ENCODE data around the gene SPOP.

SPOP gene

DNA sequence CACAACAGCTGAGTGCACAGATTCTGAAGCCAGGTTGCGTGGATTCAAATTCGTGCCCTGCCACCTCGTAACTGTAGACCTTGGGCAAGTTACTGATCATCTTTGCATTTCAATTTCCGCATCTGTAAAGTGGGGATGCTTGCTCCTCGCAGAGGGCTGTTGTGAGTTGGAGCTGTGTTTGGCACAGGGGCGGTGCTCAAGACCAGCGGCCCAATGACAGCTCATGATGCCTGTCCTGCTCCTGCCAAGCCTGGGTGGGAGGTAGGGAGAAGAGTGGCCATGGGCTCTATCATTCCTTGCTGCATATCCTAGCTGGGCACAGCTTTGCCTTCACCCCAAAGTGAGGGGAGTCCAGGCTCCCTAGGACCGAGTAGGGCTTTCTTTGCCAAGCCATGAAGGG is 89.6 kb downstream of the SPOP start:
- TF ChIP-seq CTBP1 (IDR thresholded peaks at IDR 0.05; ENCODE audit: borderline replicate concordance) (no peak), TARDBP (IDR thresholded peaks at IDR 0.05) (no peak), ELF4 (IDR thresholded peaks at IDR 0.05) (no peak), FOXM1 (IDR thresholded peaks at IDR 0.05; ENCODE audit: borderline replicate concordance) (no peak), FOXK2 (IDR thresholded peaks at IDR 0.05) (no peak), FOXA1 (IDR thresholded peaks at IDR 0.05) (no peak), ZNF384 (IDR thresholded peaks at IDR 0.05) (no peak), NFRKB (IDR thresholded peaks at IDR 0.05) (no peak), SP1 (IDR thresholded peaks at IDR 0.05) (no peak), ARNT (IDR thresholded peaks at IDR 0.05) (no peak), LEF1 (IDR thresholded peaks at IDR 0.05; ENCODE audit: borderline replicate concordance) (no peak)
- TF ChIP-seq, protein P1, sequence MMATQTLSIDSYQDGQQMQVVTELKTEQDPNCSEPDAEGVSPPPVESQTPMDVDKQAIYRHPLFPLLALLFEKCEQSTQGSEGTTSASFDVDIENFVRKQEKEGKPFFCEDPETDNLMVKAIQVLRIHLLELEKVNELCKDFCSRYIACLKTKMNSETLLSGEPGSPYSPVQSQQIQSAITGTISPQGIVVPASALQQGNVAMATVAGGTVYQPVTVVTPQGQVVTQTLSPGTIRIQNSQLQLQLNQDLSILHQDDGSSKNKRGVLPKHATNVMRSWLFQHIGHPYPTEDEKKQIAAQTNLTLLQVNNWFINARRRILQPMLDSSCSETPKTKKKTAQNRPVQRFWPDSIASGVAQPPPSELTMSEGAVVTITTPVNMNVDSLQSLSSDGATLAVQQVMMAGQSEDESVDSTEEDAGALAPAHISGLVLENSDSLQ (IDR thresholded peaks at IDR 0.05) = no peak
- no peak for DNase-seq (ENCODE audit: extremely low spot score)
- POLR2A ChIA-PET = no interaction called here
- CTCF ChIA-PET = interaction anchor here (0.9 kb wide), 1 partner anchor 9 kb away, joined by 3 read pairs; no protein-coding TSS in a partner anchor

DNA sequence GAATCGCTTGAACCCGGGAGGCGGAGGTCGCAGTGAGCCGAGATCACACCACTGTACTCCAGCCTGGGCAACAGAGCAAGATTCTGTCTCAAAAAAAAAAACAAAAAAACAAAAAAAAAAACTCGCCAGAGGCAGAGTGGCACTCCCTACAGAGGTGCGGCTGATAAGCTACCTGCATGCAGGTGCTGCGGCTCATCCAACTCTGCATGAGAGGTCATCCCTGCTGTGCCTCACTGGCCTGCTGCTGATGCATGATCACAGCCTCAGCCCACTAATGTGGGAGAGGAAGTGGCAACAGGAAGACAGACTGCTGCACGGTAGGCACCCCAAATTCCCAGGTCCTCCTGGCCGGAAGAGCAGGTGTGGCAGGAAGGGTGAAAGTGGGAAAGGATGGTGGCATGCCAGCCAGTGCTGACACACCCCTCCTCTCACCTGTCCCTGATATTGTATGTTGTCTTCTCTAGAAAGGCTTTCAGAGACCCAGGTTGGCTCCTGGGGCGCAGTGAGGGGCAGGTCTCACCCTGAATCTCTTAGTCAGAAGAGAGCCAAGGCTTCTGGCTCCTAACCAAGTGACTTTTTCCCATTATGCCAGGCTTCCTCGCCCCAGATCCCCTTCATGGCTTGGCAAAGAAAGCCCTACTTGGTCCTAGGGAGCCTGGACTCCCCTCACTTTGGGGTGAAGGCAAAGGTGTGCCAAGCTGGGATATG is 90.4 kb downstream of the SPOP start:
- no peak for DNase-seq (ENCODE audit: extremely low spot score)
- TF ChIP-seq FOXK2 (IDR thresholded peaks at IDR 0.05) (no peak), NFRKB (IDR thresholded peaks at IDR 0.05) (no peak), TARDBP (IDR thresholded peaks at IDR 0.05) (no peak), ZNF384 (IDR thresholded peaks at IDR 0.05) (no peak)
- TF ChIP-seq, protein P1 (IDR thresholded peaks at IDR 0.05) = no peak
- ChIA-PET CTCF (no interaction called here), POLR2A (no interaction called here)

DNA sequence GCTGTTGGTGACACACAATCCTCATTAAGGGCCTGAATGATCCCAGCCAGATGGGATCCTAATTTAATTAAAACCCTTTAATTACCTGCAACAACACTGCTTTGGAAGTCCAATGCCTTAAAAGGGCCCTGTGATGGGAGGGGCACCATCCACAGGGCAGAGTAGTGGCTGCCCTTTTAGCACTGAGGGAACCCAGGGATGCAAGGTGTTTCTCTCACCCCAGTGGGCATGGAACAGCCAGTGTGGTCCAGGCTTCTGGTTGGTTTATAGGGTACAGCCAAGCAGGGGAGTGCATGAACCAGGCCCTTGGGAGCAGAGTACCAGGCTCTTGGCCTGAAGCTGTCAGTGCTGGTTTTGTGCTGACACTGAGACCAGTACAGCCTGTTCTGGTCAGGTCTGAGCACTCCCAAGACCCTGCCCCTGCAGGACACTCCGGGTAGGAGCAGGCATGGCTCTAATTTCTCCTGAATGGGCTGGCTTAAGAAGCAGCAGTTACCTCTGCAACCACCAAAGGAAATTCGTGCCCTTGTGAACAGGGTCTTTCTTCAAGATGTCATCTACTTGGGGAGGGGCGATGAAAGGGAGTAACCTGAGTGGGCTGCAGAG is 92.4 kb downstream of the SPOP start:
- TF ChIP-seq TARDBP (IDR thresholded peaks at IDR 0.05) = no peak
- TF ChIP-seq, protein P1 (IDR thresholded peaks at IDR 0.05) = no peak
- TF ChIP-seq SP1 (IDR thresholded peaks at IDR 0.05) = no peak
- no peak for TF ChIP-seq HDGF (IDR thresholded peaks at IDR 0.05; ENCODE audit: borderline replicate concordance)
- TF ChIP-seq L3MBTL2 (conservative IDR thresholded peaks at IDR 0.05) = no peak
- TF ChIP-seq ZNF384 (IDR thresholded peaks at IDR 0.05) = no peak
- no peak for TF ChIP-seq CTBP1 (IDR thresholded peaks at IDR 0.05; ENCODE audit: borderline replicate concordance)
- no peak for TF ChIP-seq SUZ12 (IDR thresholded peaks at IDR 0.05)
- TF ChIP-seq NFRKB (IDR thresholded peaks at IDR 0.05) = no peak
- no peak for TF ChIP-seq ARNT (IDR thresholded peaks at IDR 0.05)
- no peak for TF ChIP-seq FOXK2 (IDR thresholded peaks at IDR 0.05)
- TF ChIP-seq FOXA1 (IDR thresholded peaks at IDR 0.05) = no peak
- TF ChIP-seq BHLHE40 (IDR thresholded peaks at IDR 0.05; ENCODE audit: borderline replicate concordance) = no peak
- no peak for TF ChIP-seq LEF1 (IDR thresholded peaks at IDR 0.05; ENCODE audit: borderline replicate concordance)
- ChIA-PET CTCF (interaction anchor here (0.6 kb wide), 1 partner anchor 18 kb away, joined by 3 read pairs; no protein-coding TSS in a partner anchor), POLR2A (no interaction called here)
- peak; percentile 64 for DNase-seq (ENCODE audit: extremely low spot score)

DNA sequence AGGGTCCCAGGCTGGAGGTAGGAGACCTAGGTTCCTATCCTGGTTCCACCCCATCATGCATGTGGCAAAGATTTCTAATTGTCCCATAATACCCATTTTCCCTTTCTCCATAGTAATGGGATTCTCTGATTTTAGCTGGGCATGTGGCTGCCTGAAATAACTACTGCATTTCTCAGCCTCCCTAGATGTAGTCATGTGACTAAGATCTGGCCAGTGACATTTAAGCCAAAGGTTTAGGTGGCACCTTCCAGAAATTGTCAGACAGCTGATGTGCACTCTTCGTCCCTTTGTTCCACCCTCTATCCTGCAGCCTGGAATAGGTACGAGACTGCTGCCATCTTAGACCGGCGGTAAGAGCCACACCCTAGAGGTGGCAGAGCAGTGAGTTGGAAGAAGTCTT is 94.0 kb downstream of the SPOP start:
- ChIA-PET CTCF (interaction anchor here (0.6 kb wide), 1 partner anchor 103 kb away, joined by 3 read pairs; no protein-coding TSS in a partner anchor), POLR2A (no interaction called here)
- no peak for DNase-seq (ENCODE audit: extremely low spot score)
- TF ChIP-seq SUZ12 (IDR thresholded peaks at IDR 0.05) (no peak), L3MBTL2 (conservative IDR thresholded peaks at IDR 0.05) (no peak), FOXK2 (IDR thresholded peaks at IDR 0.05) (no peak), FOXA1 (IDR thresholded peaks at IDR 0.05) (no peak), FOXM1 (IDR thresholded peaks at IDR 0.05; ENCODE audit: borderline replicate concordance) (no peak), TARDBP (IDR thresholded peaks at IDR 0.05) (no peak), LEF1 (IDR thresholded peaks at IDR 0.05; ENCODE audit: borderline replicate concordance) (no peak), ELF4 (IDR thresholded peaks at IDR 0.05) (no peak), ARNT (IDR thresholded peaks at IDR 0.05) (no peak), CTBP1 (IDR thresholded peaks at IDR 0.05; ENCODE audit: borderline replicate concordance) (no peak), ZNF384 (IDR thresholded peaks at IDR 0.05) (no peak), HDGF (IDR thresholded peaks at IDR 0.05; ENCODE audit: borderline replicate concordance) (no peak), NFRKB (IDR thresholded peaks at IDR 0.05) (no peak), SP1 (IDR thresholded peaks at IDR 0.05) (no peak), BHLHE40 (IDR thresholded peaks at IDR 0.05; ENCODE audit: borderline replicate concordance) (no peak)
- TF ChIP-seq, protein P1 (IDR thresholded peaks at IDR 0.05) = no peak

DNA sequence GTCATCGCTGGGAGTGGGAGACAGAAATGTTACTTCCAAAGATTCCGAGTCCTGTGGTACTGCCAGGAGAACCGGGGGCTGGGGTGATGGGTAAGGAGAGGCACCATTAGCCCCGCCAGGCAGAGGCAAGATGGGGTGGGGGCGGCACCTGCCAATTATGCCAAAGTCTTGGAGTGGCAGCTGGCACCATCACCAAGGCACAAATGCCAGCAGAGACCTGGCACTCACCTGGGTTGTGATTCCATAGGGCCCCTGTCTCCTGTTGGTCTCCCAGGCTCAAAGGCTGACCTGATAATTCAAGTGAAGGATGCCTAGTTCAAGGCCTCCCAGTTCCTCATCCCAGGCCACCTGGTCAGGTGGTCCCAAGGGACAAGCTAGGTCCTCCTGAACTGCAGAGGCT is 94.7 kb downstream of the SPOP start:
- no peak for DNase-seq (ENCODE audit: extremely low spot score)
- ChIA-PET CTCF (interaction anchor here (0.6 kb wide), 1 partner anchor 103 kb away, joined by 3 read pairs; no protein-coding TSS in a partner anchor), POLR2A (interaction anchor here (0.8 kb wide), 1 partner anchor 168 kb away, joined by 3 read pairs; the partner anchor contains the start of gene PHB1)
- TF ChIP-seq ZNF384 (IDR thresholded peaks at IDR 0.05) (no peak), ARNT (IDR thresholded peaks at IDR 0.05) (no peak), CTBP1 (IDR thresholded peaks at IDR 0.05; ENCODE audit: borderline replicate concordance) (no peak), ELF4 (IDR thresholded peaks at IDR 0.05) (no peak), SUZ12 (IDR thresholded peaks at IDR 0.05) (no peak), NFRKB (IDR thresholded peaks at IDR 0.05) (no peak), SP1 (IDR thresholded peaks at IDR 0.05) (no peak), FOXM1 (IDR thresholded peaks at IDR 0.05; ENCODE audit: borderline replicate concordance) (no peak), LEF1 (IDR thresholded peaks at IDR 0.05; ENCODE audit: borderline replicate concordance) (no peak), FOXK2 (IDR thresholded peaks at IDR 0.05) (no peak), FOXA1 (IDR thresholded peaks at IDR 0.05) (no peak), HDGF (IDR thresholded peaks at IDR 0.05; ENCODE audit: borderline replicate concordance) (no peak), TARDBP (IDR thresholded peaks at IDR 0.05) (no peak)
- TF ChIP-seq, protein P1 (IDR thresholded peaks at IDR 0.05) = no peak
